Measurements from ENCODE around the gene PCGF2. TPM values are rescaled to one million over a fixed set of nuclear protein-coding genes. Genes with fewer than 3 reads are reported as not detected.

Gene PCGF2
- total RNA-seq, 1 experiment from 2014 or later: 43.9 TPM

DNA sequence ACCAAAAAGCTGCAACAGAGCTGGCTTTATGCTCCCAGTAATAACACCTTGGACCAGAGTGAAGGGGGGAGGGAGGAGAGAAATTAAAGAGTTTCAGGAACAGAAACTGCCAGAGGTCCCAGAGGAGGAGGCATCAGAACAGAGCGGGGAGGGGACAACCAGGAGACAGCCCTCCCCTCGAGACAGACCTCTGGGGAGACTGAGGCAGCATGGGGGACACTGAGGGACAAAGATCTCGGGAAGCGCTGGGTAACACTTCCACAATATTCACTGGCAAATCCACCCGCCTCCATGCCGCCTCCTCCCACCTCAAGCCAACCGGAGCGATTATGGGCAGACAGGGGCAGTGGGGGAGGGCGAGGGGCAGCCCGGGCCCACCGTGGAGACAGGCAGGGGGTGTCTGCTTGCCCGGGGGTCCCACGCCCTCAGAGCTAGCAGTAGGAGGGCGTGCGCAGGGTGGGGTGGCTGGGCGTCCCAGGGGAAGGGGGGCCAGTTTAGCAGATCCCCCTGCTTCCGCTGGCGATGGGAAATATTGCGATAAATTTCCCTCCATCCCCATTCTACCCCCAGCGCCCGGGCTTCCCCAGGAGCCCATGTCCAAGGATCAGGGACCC is 1.2 kb downstream of the PCGF2 start:
- Histone ChIP-seq H3K36me3 (ENCODE audit: control insufficient read depth, insufficient read depth, low read length) (peaks cover 2% of the 10 kb centered on the region; the same call in 1 of the 2 replicates), H3K4me1 (ENCODE audit: control insufficient read depth, insufficient read depth, low read length) (peaks cover 33% of the 10 kb centered on the region), H3K9me3 (ENCODE audit: control insufficient read depth, insufficient read depth, low read depth, low read length) (no peaks in the 10 kb centered on the region), H3K27ac (ENCODE audit: low read length) (peak overlapping the region; percentile 82), H3K4me3 (ENCODE audit: low read depth in 2 of 2, low read length in 2 of 2) (peak overlapping the region; percentile 73 to 75), H3K27me3 (ENCODE audit: control insufficient read depth, insufficient read depth, low read length) (no peaks in the 10 kb centered on the region)
- no peak for TF ChIP-seq SIN3A (IDR thresholded peaks at IDR 0.05; ENCODE audit: borderline replicate concordance, insufficient read depth, low read depth, low read length)
- TF ChIP-seq POLR2AphosphoS5 (IDR thresholded peaks at IDR 0.05; ENCODE audit: low read depth, low read length): no peak
- CTCF ChIA-PET: no interaction called here
- intact Hi-C loops (cut with micrococcal nuclease; ENCODE audit: unreplicated experiment) (no loop called here), in situ Hi-C loops (cut with HindIII; ENCODE audit: low pct_unique_long_range_greater_than_20kb, low sequenced_read_pairs) (no loop called here)
- DNase-seq (ENCODE audit: low read depth, low spot score) (no peak), ATAC-seq (no peak)
- POLR2A ChIA-PET: no interaction called here
- no TSS peak for BruUV-seq (replicated peaks)

DNA sequence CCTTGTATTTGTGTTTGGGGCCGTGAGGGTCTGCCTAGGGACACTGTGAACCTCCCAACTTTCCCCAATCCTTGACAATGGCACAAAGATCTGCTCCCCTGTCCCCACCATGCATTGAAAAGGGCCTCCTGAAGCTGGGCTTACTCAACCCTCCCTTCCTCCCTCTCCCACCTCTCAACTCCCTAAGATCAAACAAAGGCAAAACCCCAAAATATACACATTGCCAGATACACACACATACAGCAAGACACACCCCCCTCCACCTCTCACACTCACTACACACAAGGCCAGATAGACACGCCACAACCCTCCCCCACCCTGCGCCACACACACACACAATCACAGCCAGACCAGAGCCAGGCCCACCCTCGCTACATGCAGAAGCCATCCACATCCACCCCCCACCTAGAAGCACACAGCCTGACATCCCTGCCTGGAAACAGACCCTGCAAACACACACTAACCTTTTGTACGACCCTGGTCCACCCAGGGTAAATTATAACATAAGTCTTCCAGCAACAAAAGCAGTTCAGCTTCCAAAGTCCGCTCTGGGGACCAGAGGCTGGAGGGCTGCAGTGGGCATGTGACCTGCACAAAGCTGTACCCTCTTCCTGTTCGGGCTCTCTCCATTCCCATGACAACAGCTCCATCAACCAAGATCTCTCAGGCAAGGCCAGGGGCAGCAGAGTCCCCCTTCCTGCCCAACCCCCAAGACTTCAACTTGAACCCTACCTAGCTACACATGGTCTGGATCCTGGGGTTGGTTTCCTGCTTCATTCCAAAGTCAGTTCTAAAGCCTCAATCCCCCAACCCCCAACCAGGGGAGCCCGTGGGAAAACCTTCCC is 1.9 kb downstream of the PCGF2 start:
- H3K4me1 ChIP-seq (ENCODE audit: control insufficient read depth, insufficient read depth, low read length): peaks cover 33% of the 10 kb centered on the region
- POLR2A ChIA-PET: no interaction called here
- in situ Hi-C loops (cut with HindIII; ENCODE audit: low pct_unique_long_range_greater_than_20kb, low sequenced_read_pairs): no loop called here
- ATAC-seq (no peak), DNase-seq (ENCODE audit: low read depth, low spot score) (no peak)
- H3K27ac ChIP-seq (ENCODE audit: low read length): peak overlapping the region; percentile 82
- peak overlapping the region; percentile 73 to 75 for H3K4me3 ChIP-seq (ENCODE audit: low read depth in 2 of 2, low read length in 2 of 2)
- no peaks in the 10 kb centered on the region for H3K9me3 ChIP-seq (ENCODE audit: control insufficient read depth, insufficient read depth, low read depth, low read length)
- TF ChIP-seq SIN3A (IDR thresholded peaks at IDR 0.05; ENCODE audit: borderline replicate concordance, insufficient read depth, low read depth, low read length): no peak
- TF ChIP-seq, protein P1, sequence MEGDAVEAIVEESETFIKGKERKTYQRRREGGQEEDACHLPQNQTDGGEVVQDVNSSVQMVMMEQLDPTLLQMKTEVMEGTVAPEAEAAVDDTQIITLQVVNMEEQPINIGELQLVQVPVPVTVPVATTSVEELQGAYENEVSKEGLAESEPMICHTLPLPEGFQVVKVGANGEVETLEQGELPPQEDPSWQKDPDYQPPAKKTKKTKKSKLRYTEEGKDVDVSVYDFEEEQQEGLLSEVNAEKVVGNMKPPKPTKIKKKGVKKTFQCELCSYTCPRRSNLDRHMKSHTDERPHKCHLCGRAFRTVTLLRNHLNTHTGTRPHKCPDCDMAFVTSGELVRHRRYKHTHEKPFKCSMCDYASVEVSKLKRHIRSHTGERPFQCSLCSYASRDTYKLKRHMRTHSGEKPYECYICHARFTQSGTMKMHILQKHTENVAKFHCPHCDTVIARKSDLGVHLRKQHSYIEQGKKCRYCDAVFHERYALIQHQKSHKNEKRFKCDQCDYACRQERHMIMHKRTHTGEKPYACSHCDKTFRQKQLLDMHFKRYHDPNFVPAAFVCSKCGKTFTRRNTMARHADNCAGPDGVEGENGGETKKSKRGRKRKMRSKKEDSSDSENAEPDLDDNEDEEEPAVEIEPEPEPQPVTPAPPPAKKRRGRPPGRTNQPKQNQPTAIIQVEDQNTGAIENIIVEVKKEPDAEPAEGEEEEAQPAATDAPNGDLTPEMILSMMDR (IDR thresholded peaks at IDR 0.05): no peak
- TF ChIP-seq POLR2AphosphoS5 (IDR thresholded peaks at IDR 0.05; ENCODE audit: low read depth, low read length): no peak
- TF ChIP-seq, protein P2, sequence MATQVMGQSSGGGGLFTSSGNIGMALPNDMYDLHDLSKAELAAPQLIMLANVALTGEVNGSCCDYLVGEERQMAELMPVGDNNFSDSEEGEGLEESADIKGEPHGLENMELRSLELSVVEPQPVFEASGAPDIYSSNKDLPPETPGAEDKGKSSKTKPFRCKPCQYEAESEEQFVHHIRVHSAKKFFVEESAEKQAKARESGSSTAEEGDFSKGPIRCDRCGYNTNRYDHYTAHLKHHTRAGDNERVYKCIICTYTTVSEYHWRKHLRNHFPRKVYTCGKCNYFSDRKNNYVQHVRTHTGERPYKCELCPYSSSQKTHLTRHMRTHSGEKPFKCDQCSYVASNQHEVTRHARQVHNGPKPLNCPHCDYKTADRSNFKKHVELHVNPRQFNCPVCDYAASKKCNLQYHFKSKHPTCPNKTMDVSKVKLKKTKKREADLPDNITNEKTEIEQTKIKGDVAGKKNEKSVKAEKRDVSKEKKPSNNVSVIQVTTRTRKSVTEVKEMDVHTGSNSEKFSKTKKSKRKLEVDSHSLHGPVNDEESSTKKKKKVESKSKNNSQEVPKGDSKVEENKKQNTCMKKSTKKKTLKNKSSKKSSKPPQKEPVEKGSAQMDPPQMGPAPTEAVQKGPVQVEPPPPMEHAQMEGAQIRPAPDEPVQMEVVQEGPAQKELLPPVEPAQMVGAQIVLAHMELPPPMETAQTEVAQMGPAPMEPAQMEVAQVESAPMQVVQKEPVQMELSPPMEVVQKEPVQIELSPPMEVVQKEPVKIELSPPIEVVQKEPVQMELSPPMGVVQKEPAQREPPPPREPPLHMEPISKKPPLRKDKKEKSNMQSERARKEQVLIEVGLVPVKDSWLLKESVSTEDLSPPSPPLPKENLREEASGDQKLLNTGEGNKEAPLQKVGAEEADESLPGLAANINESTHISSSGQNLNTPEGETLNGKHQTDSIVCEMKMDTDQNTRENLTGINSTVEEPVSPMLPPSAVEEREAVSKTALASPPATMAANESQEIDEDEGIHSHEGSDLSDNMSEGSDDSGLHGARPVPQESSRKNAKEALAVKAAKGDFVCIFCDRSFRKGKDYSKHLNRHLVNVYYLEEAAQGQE (IDR thresholded peaks at IDR 0.05; ENCODE audit: insufficient read depth in 1 of 2, low read depth in 2 of 2, low read length in 1 of 2): no peak
- no peak for TF ChIP-seq TCF7L2 (IDR thresholded peaks at IDR 0.05; ENCODE audit: low read depth, low read length)
- H3K36me3 ChIP-seq (ENCODE audit: control insufficient read depth, insufficient read depth, low read length): peaks cover 2% of the 10 kb centered on the region; the same call in 1 of the 2 replicates
- intact Hi-C loops (cut with micrococcal nuclease; ENCODE audit: unreplicated experiment): no loop called here
- TSS peak; percentile 85 for BruUV-seq (replicated peaks)
- CTCF ChIA-PET: no interaction called here
- no peaks in the 10 kb centered on the region for H3K27me3 ChIP-seq (ENCODE audit: control insufficient read depth, insufficient read depth, low read length)
